ENCODE results near the gene BMS1.
A peak's percentile ranks its signal among the peaks of the same experiment; 100 is the strongest.
"Not testable (repeated sequence)": the region's sequence is repeated elsewhere in the genome, so short reads cannot be mapped to it uniquely, and the experiment has no call there.

BMS1 gene, protein sequence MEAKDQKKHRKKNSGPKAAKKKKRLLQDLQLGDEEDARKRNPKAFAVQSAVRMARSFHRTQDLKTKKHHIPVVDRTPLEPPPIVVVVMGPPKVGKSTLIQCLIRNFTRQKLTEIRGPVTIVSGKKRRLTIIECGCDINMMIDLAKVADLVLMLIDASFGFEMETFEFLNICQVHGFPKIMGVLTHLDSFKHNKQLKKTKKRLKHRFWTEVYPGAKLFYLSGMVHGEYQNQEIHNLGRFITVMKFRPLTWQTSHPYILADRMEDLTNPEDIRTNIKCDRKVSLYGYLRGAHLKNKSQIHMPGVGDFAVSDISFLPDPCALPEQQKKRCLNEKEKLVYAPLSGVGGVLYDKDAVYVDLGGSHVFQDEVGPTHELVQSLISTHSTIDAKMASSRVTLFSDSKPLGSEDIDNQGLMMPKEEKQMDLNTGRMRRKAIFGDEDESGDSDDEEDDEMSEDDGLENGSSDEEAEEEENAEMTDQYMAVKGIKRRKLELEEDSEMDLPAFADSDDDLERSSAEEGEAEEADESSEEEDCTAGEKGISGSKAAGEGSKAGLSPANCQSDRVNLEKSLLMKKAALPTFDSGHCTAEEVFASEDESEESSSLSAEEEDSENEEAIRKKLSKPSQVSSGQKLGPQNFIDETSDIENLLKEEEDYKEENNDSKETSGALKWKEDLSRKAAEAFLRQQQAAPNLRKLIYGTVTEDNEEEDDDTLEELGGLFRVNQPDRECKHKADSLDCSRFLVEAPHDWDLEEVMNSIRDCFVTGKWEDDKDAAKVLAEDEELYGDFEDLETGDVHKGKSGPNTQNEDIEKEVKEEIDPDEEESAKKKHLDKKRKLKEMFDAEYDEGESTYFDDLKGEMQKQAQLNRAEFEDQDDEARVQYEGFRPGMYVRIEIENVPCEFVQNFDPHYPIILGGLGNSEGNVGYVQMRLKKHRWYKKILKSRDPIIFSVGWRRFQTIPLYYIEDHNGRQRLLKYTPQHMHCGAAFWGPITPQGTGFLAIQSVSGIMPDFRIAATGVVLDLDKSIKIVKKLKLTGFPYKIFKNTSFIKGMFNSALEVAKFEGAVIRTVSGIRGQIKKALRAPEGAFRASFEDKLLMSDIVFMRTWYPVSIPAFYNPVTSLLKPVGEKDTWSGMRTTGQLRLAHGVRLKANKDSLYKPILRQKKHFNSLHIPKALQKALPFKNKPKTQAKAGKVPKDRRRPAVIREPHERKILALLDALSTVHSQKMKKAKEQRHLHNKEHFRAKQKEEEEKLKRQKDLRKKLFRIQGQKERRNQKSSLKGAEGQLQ

GRCh38 chr10:42782446-42783180 lies at the start of gene BMS1:
Gene BMS1, plus strand, starts transcription at chr10:42782795. Its CDS starts 1,600 bp downstream, at chr10:42784395.
- peak; percentile 48 for DNase-seq

DNA sequence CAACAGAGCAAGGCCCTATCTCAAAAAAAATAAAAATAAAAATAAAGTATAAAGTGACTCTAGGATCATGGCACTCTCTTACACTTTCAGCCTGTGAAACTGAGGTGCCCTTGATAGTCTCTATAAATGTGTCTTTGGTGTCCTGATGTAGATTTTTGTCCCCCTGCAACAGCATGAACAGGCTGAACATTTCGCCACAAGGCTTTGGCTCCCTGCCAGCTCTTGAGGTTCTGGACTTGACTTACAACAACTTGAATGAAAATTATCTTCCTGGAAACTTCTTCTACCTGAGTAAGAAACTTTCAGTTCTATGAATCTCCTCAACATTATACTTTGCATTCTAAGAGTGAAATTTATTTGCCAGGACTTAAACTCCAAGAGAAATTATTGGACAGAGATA lies 48.1 kb upstream of the BMS1 start:
- no peak for DNase-seq

GRCh38 chr10:42738679-42739078 lies 43.9 kb upstream of the BMS1 start:
- no peak for DNase-seq

- DNase-seq, result not testable (repeated sequence)
Observed at GRCh38 chr10:42741536-42741935, 41.1 kb upstream of the BMS1 start.

GRCh38 chr10:42743697-42744096 lies 38.9 kb upstream of the BMS1 start:
- DNase-seq, result no peak

DNA sequence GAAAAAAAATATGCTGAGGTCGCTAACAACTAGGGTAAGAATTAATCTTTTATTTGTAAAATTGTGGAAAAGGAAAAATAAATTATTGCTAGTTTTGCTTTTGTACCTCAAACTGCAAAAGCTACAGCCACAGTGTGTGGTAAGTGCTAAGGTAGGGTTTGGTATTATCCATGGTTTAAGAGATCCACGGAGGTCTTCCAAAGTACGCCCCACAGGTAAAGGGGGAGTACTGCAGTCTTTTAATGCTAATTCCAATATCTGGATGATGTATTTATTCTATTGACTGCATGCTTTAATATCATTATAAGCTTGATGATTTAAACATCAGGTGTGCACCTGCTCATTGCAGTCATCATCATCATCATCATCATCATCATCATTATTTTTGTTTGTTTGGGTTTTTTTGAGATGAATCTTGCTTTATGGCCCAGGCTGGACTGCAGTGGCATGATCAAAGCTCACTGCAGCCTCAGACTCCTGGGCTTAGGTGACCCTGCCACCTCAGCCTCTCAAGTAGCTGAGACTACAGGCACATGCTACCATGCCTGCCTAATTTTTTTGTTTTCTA lies 38.4 kb upstream of the BMS1 start:
- no peak for DNase-seq

DNA sequence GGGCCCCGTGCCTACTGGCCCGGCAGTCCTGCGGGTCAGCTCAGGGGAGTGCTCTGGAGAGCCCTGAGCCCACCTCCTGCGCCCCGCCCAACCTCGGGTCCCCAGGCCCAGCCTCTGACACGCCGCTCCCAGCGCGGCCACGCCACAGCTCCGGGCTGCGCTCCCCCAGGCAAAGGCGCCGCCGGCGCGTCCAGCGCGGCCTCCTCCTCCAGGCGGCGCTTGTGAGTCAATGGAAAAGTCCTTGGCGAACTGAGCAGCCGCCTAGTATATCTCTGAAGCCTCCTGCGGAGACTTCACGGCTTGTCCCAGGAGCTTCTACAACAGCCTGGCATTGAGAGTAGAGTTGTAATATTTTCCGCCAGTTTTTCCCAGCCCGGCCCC lies 29.5 kb upstream of the BMS1 start:
- DNase-seq, result peak; percentile 1

GRCh38 chr10:42753507-42754154 lies 29.0 kb upstream of the BMS1 start:
- no peak for DNase-seq

DNA sequence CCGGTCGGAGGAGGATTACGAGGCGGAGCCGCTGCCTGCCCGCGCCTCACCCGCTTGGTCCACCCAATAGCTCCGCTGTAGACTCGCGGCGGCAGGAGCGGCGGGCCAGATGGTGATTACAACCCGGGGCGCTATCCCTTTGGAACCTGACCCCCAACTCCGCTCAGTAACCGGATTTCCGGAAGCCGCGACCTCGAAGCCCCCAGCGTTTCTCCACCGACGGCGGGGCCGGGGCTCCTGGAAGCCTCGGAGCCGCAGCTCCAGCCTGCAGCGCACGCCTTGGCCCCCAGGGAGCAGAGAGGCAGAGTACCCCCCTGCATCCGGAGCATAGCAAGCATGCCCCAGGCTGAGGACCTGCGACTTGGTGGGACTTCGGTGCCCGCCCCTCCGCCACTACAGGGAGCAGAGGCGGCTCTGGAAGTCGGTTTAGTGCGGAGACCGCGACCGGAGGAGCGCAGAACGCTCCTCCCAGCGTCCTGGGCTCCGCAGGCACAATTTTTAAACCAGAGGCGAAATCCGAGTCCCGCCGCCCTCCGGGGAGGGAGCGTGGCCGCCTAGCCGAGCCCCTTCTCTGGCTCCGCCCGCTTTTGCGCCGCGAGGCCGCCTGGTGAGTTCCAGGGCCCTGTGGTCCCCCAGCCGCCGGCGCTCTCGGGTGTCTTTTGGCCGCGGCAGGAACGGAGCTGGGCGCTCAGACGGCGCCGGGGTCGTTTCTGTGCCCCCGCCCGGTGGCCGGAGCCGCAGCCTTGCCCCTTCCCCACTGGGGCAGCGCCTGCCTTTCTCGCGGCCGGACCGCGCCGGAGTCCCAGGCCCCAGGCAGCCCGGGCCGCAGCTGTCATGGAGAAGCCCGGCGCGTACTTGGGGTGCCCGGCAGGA lies 28.2 kb upstream of the BMS1 start:
- DNase-seq, result no peak

GRCh38 chr10:42755028-42755451 lies 27.6 kb upstream of the BMS1 start:
- DNase-seq, result no peak

DNA sequence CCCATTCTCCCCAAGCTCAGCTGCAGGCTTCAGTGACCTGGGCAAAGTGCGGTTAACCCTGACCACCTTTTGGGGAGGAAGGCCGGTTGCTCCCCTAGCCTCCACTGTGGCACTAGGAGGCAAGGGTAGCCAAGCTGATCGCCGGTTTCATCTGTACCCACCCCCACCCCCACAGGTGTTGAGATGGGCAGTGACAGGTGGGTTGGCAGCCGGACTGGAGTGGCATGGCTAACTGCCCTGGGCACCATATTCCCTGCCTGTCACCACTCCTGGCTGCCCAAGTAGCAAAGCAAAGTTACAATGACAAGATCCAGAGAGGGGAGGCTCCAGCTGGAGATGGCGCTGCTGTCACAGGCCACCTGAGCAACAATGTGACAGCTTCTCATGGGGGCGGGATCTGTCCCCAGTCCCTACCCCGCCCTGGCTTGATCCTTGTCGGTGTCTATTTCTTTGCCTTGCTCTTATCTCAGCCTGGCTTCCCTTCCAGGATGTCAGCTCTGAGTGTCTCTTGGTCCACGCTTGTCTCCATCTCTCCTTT lies 27.0 kb upstream of the BMS1 start:
- DNase-seq, result no peak

- DNase-seq, result no peak
Observed at GRCh38 chr10:42767906-42768305, 14.7 kb upstream of the BMS1 start.

DNA sequence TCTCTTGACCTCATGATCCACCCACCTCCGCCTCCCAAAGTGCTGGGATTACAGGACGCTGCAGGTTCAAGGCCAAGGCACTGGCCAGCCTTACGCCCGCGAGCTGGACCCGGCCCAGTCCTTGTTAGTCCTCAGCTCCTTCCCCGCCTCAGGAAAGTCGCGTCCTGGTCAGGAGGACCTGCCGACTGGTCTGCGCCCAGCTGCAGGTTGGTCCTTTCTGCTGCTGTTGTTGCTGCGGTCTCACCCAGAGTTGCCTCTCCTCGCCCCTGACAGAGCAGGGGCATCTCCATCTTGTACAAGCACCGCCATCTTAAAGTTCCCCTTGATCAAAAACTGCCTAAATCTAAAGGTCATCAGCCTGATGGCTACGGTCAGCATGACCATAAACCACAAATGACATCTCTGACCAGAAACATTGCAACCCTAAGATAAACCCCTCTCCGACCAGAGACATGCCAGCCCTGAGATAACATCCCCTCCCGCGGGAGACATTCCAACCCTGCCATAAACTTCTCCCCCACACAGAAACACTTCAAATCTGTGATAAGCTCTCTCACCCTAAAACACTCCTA lies 13.9 kb upstream of the BMS1 start:
- no peak for DNase-seq

DNA sequence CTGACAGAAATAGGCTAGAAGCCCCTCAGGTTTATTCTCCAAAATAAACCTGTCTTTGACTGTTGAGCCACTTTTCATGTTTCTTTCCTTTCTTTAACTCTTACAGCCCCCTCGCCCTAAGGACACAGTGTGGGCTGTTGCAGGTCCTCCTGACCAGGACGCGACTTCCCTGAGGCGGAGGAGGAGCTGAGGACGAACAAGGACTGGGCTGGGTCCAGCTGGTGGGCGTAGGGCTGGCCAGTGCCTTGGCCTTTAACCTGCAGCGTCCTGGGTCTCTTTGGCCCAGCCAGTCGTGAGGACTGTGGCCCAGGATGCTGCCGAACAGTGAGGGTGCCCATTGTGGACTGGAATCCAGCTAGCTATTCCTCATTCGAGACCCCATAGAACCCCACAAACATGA lies 13.4 kb upstream of the BMS1 start:
- no peak for DNase-seq

GRCh38 chr10:42769673-42770072 lies 12.9 kb upstream of the BMS1 start:
- DNase-seq, result no peak

GRCh38 chr10:42776681-42777080 lies 5.9 kb upstream of the BMS1 start:
- DNase-seq, result no peak

- DNase-seq, result no peak
Observed at GRCh38 chr10:42780456-42780855, 2.1 kb upstream of the BMS1 start.

GRCh38 chr10:42781893-42782445 lies 626 bp upstream of the BMS1 start:
- no peak for DNase-seq

GRCh38 chr10:42783181-42783549 lies 570 bp downstream of the BMS1 start:
- no peak for DNase-seq

GRCh38 chr10:42785759-42786158 lies 3.2 kb downstream of the BMS1 start:
- DNase-seq, result no peak
